WI38 (cell line): ENCODE data around the gene MICAL2.

Source experiments
- H3K4me3 ChIP-seq: 2 replicates; pipeline ENCODE4 v1.5.1; 2011; ENCODE audit warnings: low read depth, mild to moderate bottlenecking, control low read depth, low read length
- TF ChIP-seq, protein P1 (sequence below): IDR thresholded peaks from 2 replicates; pipeline ENCODE4 v1.5.1; 2012; ENCODE audit warnings: low read depth, mild to moderate bottlenecking, control low read depth, low read length

MICAL2 gene

DNA sequence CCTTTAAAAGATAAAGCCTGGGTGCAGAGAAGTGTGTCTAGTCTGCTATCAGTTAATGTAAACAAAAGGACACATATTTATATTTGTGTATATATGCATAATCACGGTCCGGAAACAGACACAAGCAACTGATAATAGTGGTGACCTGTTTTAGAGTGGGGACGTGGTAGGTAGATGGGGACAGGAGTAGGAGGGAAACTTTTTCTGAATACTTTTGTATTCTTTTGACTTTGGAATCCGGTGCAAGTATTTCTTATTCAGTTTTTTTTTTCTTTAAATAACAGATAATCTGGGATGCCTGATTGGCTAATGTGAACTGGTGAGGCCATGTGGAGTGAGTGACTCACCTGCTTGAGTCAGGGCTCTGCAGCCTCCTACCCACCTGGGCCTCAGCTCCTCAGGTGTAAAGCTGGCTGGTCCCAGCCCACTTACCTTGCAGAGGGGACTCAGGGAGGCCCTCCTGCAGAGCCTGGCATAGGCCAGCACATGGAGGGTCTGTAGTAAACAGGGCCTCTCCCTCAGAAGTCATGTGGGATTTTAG is 15.3 kb downstream of the MICAL2 start:
- TF ChIP-seq, protein P1, sequence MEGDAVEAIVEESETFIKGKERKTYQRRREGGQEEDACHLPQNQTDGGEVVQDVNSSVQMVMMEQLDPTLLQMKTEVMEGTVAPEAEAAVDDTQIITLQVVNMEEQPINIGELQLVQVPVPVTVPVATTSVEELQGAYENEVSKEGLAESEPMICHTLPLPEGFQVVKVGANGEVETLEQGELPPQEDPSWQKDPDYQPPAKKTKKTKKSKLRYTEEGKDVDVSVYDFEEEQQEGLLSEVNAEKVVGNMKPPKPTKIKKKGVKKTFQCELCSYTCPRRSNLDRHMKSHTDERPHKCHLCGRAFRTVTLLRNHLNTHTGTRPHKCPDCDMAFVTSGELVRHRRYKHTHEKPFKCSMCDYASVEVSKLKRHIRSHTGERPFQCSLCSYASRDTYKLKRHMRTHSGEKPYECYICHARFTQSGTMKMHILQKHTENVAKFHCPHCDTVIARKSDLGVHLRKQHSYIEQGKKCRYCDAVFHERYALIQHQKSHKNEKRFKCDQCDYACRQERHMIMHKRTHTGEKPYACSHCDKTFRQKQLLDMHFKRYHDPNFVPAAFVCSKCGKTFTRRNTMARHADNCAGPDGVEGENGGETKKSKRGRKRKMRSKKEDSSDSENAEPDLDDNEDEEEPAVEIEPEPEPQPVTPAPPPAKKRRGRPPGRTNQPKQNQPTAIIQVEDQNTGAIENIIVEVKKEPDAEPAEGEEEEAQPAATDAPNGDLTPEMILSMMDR = no peak
- H3K4me3 ChIP-seq = no peak overlapping the region

DNA sequence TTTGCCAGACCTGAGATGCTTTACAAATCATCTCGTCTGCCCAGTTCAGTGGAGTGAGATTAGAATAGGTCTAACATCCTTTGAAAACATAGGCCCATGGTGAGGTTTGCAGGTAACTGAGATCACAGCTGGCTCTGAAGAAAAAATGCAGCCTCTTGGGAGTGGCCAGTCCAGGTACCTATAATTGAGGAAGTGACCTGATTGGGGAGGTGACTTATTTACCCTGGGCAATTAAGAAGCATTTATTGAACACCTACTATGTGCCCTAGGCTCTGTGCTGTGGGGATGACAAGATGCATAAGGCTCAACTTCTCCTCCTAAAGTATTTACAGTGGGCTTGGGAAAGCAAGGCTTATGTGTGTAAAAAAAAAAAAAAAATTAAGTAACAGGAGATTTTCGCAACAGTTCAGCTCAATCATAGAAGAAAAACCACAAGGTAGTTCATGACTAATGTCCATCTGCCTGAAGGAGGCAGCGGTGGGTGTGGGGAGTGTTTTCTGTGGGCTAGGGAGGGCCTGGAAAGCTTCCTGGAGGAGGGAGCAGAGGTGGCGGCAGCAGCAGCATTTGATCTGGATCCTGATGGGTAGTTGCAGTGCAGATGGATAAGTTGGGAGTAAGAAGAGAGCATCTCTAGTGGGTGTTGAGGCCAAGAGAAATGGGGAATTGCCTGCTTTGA is 16.1 kb downstream of the MICAL2 start:
- no peak overlapping the region for H3K4me3 ChIP-seq

DNA sequence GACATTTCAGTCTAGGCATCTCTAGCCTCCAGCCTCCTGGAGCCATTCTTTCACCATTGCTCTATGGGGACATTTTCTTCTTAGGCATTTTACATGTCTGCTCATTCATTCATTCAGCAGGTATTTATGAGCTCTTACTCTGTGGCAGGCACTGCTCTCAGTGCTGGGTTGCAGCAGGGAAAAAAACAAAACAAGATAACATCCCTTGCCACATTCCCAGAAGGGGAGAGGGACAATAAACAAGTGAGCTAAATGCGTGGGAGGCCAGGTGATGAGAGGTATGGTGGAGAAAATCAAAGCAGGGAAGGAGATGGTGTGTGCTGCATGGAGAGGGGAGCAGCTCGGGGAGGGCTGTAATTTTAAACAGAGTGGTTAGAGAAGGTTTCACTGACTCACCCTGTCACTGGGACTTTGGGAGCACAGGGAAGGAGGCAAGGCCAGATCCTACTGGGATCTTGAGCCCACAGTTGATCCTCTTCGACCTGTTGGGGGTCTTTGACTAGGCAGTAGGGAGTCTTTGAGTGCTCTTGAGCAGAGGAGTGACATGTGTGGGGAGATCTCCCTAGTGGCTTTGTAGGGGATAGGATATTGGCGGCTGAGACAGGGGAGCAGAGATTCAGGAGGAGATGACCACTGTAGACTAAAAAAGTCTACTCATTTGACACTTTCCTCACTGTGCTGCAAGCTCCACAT is 17.0 kb downstream of the MICAL2 start:
- H3K4me3 ChIP-seq = no peak overlapping the region
- TF ChIP-seq, protein P1 = no peak

More for the DNA sequence above, 16.1 kb downstream of the MICAL2 start:
- TF ChIP-seq, protein P1 = no peak

GRCh38 chr11:12128301-12128751 is 17.9 kb downstream of the MICAL2 start:
- TF ChIP-seq, protein P1 = no peak
- H3K4me3 ChIP-seq = no peak overlapping the region

GRCh38 chr11:12129227-12129626 is 18.8 kb downstream of the MICAL2 start:
- TF ChIP-seq, protein P1 = no peak
- no peak overlapping the region for H3K4me3 ChIP-seq

DNA sequence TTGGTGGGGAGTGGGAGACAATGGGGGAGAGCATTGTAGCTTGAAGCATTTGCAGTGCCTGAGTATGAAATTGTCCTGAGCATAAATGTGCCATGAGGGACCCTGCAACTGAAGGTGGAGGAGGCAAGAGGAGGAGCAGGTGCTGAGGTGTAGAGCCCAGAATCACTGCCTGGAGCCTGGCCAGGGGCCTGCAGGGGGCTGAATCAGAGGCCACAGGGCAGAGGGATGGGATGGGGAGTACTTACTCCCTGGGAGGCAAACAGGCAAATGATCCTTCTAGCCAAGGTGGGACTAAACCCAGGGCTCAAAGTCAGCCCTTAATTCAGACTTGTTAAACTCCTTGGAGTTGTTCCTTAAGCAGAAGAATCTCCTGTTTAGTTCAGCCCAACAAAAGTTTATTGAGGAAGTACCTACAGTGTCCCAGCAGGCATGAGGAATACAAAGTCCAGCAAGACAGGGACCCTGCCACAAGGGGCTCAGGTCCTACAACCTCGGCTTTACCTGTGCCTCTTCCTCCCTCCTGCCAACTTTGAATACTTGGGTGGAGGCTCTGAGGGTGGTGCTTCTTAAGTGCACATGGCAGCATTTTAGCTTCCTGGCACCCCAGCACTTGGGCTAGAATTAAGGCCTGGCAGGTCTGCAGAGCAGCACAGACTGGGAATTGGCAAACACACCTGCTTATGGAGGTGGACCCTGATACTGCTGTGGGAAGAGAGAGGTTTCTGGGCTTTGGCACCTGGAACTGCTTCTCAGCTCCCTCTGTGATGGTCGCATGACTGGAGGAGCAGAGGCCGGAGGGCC is 20.0 kb downstream of the MICAL2 start:
- TF ChIP-seq, protein P1 = no peak

More for the DNA sequence above, 20.0 kb downstream of the MICAL2 start:
- H3K4me3 ChIP-seq = no peak overlapping the region
